HT-29 (cell line): Measurements from ENCODE around the gene TMEM51. TPM values are rescaled to one million over a fixed set of nuclear protein-coding genes. Genes with fewer than 3 reads are reported as not detected.

Source experiments
- DNase-seq: peaks from one replicate; pipeline ENCODE4 v3.0.0-alpha.2; 2015; ENCODE audit warnings: low spot score
- total RNA-seq: library from RNA; depleted of rRNA; stranded (reverse); fragments of >200 nt; shearing (Covaris generic); gene quantifications from 2 replicates; pipeline ENCODE4 v1.2.3, GENCODE V29; 2014

Gene TMEM51
- total RNA-seq, 1 experiment from 2014 or later: 23.5 TPM

- no peak for DNase-seq
Measured at GRCh38 chr1:15176898-15177665, 23.5 kb downstream of the TMEM51 start.

DNA sequence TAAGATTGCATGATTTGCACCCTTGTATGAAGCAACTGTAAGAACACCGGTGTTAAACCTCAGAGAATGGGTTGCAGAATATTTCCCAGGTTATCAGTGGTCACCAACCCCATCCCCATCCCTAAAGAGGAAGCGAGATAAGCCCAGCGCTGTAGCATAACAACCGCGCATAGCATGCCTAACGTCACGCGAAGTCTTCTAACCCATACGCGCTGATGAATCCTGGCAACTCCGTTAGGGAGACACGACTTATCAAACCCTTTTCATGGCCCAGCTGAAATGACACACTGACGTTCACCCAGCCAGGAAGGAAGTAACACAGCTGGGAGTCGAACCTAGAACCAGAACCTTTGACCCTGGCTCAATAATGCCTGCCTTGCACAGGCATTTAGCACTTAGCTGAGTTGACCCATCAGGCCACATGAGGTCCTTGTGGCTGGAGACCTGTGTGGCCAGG lies 24.2 kb downstream of the TMEM51 start:
- no peak for DNase-seq

- peak; percentile 16 for DNase-seq
Measured at GRCh38 chr1:15178571-15179484, 25.3 kb downstream of the TMEM51 start.

GRCh38 chr1:15179485-15179883 lies 25.9 kb downstream of the TMEM51 start:
- DNase-seq: no peak

DNA sequence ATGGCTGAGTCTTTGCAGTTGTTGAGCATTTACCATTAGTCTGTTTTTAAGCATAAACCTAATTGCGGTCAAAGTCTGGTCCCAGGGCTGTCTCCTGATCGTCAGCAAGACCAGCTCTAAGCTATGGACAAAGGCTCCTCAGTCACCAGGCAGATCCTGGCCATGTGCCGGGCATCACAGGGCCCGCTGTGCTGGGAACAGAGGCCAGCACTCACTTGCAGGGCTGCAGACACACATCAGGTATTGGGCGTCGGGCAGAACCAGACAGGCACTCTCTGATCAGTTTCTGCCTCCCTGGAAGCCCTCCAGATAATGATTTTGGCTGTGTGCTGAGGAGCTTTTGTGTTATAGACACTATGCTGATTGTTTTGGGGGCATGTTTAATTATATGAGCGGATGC lies 26.6 kb downstream of the TMEM51 start:
- no peak for DNase-seq

- peak; percentile 30 for DNase-seq
Measured at GRCh38 chr1:15180945-15181523, 27.5 kb downstream of the TMEM51 start.

GRCh38 chr1:15181564-15181963 lies 28.0 kb downstream of the TMEM51 start:
- no peak for DNase-seq

- no peak for DNase-seq
Measured at GRCh38 chr1:15184436-15185241, 31.1 kb downstream of the TMEM51 start.

GRCh38 chr1:15185617-15186016 lies 32.1 kb downstream of the TMEM51 start:
- DNase-seq: no peak

DNA sequence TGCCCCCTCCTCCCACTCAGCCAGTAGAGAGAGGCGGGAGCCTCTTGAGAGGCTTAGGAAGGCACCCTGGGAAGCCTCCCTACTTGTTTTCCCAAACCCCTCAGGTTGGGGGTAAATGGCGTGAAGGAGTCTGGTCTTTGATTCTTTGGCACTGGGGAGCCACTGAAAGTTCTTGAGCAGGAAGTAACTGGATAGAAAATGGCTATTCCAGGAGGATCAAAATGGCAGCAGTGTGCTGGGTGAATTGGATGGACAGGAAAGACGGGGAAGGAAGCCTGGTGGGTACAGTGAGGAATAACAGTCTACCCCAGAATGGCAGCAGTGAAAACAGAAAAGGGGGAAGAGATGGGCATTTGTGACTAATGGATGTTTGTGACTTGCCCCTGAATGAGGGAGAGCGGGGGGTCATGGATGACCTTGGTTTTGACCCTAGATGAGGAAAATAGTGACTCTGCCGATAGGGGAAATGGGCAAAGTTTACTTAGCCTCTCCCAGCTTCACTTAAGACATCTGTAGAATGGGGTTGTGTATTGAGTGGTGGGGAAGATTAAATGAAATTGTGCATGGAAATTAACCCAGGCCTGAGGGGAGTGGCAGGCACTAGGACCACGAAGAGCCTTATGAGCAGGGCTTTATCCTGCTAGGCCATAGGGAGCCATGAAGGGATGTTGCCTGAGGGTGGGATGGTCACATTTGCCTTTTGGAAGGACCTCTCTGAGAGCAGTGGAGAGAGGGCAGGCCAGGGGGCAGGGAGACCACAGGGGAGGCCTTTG lies 32.7 kb downstream of the TMEM51 start:
- DNase-seq: no peak

DNA sequence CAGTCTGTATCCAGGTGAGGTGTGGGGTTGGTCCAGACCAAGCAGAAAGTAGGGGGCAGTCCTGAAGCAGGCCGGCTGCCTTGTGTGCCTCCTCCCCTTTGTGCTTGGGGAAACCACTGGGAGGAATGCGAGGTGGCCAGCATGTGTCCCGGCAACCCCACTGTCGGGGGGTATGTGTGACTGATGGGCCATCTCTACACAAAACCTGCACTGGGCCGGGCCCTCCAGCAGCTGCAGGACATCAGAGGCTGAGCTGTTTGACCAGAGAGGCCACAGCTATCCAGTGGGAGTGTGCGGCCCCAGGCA lies 33.3 kb downstream of the TMEM51 start:
- DNase-seq: no peak

DNA sequence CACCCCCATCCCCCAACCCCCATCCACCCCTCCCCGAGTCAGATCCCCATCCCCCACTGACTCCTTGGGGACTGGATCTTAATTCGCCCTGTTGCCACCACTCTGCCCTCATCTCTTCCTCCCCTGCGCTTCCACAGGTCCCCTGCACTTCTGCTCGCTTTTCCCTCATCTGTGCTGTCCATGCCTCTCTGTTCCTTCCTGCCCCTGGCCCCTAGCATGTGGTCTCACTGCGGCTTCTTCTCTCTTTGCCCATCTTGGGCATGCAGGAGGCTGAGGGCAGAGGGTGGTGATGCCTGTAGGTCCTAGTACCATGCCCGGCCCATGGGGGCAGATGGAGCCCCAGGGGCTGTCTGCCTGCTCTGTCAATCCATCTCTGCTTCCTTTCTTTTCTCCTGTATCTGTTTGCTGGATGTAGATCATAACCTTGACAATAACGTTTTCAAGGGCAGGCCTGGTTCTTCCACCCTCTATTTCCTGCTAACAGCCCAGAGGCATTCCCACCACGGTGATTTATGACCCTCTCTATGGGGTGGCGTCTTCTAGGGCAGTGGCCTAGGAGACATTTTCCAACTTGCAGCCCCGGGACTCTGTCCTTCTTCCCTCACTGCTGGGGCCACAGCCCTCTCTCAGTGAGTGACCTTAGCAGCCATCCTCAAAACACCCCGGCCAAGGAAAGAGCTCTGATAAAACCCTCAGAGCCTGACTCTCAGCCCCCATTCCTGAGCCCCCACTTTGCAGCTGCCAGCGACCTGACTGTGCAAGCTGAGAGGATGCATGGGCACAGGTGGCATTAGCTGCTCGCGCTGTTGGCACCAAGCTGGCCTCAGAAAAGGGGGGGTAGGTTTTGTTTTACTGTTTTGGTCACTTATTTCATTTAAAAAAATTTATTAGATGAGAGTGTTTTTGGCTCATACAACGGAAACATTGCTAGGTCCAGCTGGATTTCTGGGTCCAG lies 33.9 kb downstream of the TMEM51 start:
- DNase-seq: peak; percentile 50

DNA sequence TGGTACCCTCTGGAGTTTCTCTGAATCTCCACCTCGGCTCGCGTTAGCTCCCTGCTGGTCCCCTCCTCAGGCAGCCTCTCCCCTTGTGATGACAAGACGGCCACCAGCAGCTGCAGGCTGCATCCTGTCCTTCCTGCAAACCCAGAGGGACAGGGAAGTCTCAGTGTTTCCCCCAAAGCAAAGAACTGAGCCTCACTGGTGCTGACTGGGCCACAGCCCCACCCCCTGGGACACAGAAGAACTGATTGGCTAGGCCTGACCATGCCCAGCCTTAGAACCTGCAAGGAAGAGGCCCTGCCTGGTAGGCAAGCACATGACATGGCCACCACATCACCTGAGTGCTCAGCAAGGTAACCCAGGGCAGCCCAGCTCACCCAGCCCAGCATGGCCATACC lies 34.6 kb downstream of the TMEM51 start:
- no peak for DNase-seq

- DNase-seq: no peak
Measured at GRCh38 chr1:15188678-15189077, 35.1 kb downstream of the TMEM51 start.

GRCh38 chr1:15189692-15190370 lies 36.3 kb downstream of the TMEM51 start:
- peak; percentile 56 for DNase-seq

DNA sequence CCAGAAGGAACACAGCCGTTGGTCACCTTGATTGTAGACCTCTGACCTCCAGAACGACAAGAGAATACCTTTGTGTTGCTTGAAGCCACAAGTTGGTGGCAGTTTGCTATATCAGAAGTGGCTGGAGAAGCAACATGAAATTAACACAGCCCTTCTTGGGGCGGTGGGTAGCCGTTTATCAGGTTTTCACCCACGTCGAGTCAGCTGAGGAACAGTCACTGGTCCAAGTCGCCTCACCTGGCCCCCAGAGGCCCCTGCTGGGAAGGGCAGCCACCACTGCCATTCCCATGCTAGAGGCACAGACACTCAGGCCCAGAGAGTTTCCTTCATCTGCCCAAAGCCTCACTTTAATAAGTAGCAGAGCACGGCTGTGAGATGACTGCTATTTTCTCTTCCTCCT lies 37.7 kb downstream of the TMEM51 start:
- DNase-seq: no peak

DNA sequence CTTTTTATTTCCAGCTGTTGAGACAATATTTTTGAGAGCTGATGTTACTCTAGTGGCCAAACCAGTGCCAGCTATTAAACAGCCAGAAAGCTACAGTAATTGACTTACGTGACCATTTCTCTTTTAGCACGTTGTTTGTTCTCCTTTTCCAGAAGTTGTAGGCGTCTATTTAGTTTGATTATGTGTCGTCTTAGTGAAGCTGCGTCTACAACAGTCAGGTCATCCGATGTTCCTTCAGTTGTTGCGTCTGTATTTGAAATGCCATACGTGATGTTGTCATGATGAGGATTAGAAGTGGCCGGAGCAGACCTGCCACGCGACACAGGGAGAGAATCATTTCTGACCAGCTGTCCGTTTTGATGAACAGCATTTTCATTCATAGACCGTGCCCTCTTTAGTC lies 38.2 kb downstream of the TMEM51 start:
- no peak for DNase-seq

DNA sequence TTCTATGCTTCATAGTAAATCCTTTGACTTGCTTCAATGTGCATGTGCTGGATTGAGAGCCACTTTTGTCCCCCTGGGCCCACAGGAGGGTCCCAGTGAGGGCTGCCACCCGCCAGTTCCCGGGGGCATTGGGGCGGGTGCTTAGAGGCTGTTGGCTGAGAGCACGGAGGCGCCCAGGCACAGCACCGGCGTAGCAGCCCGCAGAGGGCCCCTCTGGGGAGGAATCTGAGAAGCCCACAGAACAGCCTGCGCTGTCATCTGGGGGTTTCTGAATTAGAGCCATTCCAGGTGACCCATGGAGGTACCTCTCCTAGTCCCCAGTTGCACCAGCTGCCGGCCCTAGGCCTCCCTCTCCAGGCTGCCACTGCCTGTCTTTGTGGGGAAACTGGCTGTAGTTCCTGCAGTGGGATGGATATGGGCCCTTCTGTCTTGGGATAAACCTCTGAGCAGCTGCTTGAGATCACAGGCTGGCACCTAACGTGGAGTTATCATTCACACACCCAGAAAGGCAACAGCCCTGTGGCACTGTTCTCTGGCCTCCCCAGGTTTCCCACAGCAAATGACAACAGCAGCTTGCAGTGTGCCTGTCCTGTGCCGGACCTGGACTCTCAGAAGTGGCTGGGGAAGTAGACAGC lies 39.5 kb downstream of the TMEM51 start:
- DNase-seq: no peak
